ENCODE measurements around the gene PDE1C.

DNA sequence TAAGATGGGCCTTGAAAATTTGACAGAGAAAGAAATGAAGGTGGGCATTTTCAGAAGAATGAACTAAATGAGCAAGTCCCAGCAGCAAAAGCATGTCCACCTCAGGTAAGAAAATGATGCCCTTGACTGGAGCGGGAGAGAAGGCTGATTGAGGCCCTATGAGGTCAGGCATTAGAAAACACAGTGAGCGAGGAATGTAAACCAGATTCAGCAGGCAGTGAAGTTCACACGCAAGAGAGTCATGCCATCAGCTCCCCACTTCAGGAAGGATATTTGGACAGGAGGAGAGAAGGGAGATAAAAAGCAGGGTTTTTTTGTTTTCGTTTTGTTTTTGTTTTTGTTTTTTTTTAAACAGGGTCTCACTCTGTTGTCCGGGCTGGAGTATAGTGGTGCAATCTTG is 216.8 kb downstream of the PDE1C start:
- TF ChIP-seq, protein P1, sequence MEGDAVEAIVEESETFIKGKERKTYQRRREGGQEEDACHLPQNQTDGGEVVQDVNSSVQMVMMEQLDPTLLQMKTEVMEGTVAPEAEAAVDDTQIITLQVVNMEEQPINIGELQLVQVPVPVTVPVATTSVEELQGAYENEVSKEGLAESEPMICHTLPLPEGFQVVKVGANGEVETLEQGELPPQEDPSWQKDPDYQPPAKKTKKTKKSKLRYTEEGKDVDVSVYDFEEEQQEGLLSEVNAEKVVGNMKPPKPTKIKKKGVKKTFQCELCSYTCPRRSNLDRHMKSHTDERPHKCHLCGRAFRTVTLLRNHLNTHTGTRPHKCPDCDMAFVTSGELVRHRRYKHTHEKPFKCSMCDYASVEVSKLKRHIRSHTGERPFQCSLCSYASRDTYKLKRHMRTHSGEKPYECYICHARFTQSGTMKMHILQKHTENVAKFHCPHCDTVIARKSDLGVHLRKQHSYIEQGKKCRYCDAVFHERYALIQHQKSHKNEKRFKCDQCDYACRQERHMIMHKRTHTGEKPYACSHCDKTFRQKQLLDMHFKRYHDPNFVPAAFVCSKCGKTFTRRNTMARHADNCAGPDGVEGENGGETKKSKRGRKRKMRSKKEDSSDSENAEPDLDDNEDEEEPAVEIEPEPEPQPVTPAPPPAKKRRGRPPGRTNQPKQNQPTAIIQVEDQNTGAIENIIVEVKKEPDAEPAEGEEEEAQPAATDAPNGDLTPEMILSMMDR (conservative IDR thresholded peaks at IDR 0.05) = no peak
- no peak for TF ChIP-seq ZFX (IDR thresholded peaks at IDR 0.05)
